CD4-positive, CD25-positive, alpha-beta regulatory T cell (primary cell): ENCODE data around the gene PARD3. TPM values are rescaled to one million over a fixed set of nuclear protein-coding genes. Genes with fewer than 3 reads are reported as not detected.

Source experiments
- ATAC-seq, 2 donors: fragments of 150-1000 bp; cut with Tn5 transposase; one replicate each; pipeline ENCODE4 v1.10.0; 2021; ENCODE audit warnings: low read depth in 2 of 2, moderate number of reproducible peaks in 2 of 2, moderate library complexity in 1 of 2
- DNase-seq, 3 donors: peaks; one replicate each; pipeline versions ENCODE4 v3.0.0 to v3.0.0-alpha.2; 2012 to 2022; ENCODE audit warnings: mixed read lengths in 1 of 3
- H3K27ac ChIP-seq: one replicate; pipeline ENCODE4 v1.7.0; 2013; ENCODE audit warnings: mild to moderate bottlenecking, low read length; ENCODE audit not compliant: insufficient read depth, poor library complexity, severe bottlenecking
- H3K27me3 ChIP-seq: one replicate; pipeline ENCODE4 v1.7.0; 2013; ENCODE audit warnings: low read length; ENCODE audit not compliant: control insufficient read depth, insufficient read depth
- H3K36me3 ChIP-seq: one replicate; pipeline ENCODE4 v1.7.0; 2013; ENCODE audit warnings: mild to moderate bottlenecking, low read length, moderate library complexity; ENCODE audit not compliant: control insufficient read depth, insufficient read depth
- H3K4me1 ChIP-seq: 2 replicates; pipeline ENCODE4 v1.7.0; 2013; ENCODE audit warnings: mild to moderate bottlenecking, low read length; ENCODE audit not compliant: insufficient read depth, control insufficient read depth, poor library complexity, severe bottlenecking
- H3K4me3 ChIP-seq: one replicate; pipeline ENCODE4 v1.7.0; 2013; ENCODE audit warnings: low read depth, mild to moderate bottlenecking, low read length, moderate library complexity
- H3K9me3 ChIP-seq, 2 experiments: 1 replicate in 1 of 2; 2 replicates in 1 of 2; pipeline ENCODE4 v1.7.0; 2013; ENCODE audit warnings: low read length in 2 of 2, mild to moderate bottlenecking in 1 of 2, moderate library complexity in 1 of 2; ENCODE audit not compliant: control insufficient read depth in 2 of 2
- H3K27ac Mint-ChIP-seq, 3 donors: one replicate each; pipeline ENCODE4 v1.8.0; 2020 to 2022; ENCODE audit warnings: mild to moderate bottlenecking in 3 of 3, mixed read lengths in 3 of 3, moderate library complexity in 2 of 3
- H3K27me3 Mint-ChIP-seq: one replicate; pipeline ENCODE4 v1.8.0; 2022; ENCODE audit warnings: mild to moderate bottlenecking, mixed read lengths
- H3K36me3 Mint-ChIP-seq: one replicate; pipeline ENCODE4 v1.8.0; 2020; ENCODE audit warnings: mixed read lengths
- H3K4me1 Mint-ChIP-seq, 4 donors: one replicate each; pipeline ENCODE4 v1.8.0; 2020 to 2022; ENCODE audit warnings: mixed read lengths in 4 of 4, mild to moderate bottlenecking in 1 of 4
- H3K4me3 Mint-ChIP-seq, 4 donors: one replicate each; pipeline ENCODE4 v1.8.0; 2020 to 2022; ENCODE audit warnings: mild to moderate bottlenecking in 4 of 4, mixed read lengths in 4 of 4, moderate library complexity in 3 of 4
- H3K9me3 Mint-ChIP-seq, 7 donors: one replicate each; pipeline ENCODE4 v1.8.0; 2020 to 2022; ENCODE audit warnings: mixed read lengths in 7 of 7, mild to moderate bottlenecking in 3 of 7, moderate library complexity in 2 of 7
- polyA plus RNA-seq, 4 donors: library from polyadenylated mRNA; unstranded; fragments of 300-500 nt; fragmentation: Illumina TruSeq; gene quantifications; one replicate each; pipeline ENCODE4 v1.2.3, GENCODE V29; 2021
- total RNA-seq: library from RNA; stranded (reverse); gene quantifications from one replicate; pipeline ENCODE4 v1.2.3, GENCODE V29; 2022

The PARD3 gene
- total and polyA plus RNA-seq, 5 donors from 2014 or later = 0.08 to 0.79 TPM; not detected in 3

GRCh38 chr10:34778237-34778636 lies 36.9 kb downstream of the PARD3 start:
- peaks cover 0 to 2% (median 0%) of the 10 kb centered on the region in 7 donors for H3K9me3 Mint-ChIP-seq
- Histone ChIP-seq H3K36me3 (no peaks in the 10 kb centered on the region), H3K4me1 (no peaks in the 10 kb centered on the region), H3K27ac (no peak overlapping the region), H3K9me3 (no peaks in the 10 kb centered on the region), H3K4me3 (no peak overlapping the region), H3K27me3 (no peaks in the 10 kb centered on the region)
- peaks cover 0 to 6% (median 0%) of the 10 kb centered on the region in 4 donors for H3K4me1 Mint-ChIP-seq
- H3K36me3 Mint-ChIP-seq = no peaks in the 10 kb centered on the region
- DNase-seq (no peak), ATAC-seq (no peak)
- no peak overlapping the region for H3K4me3 Mint-ChIP-seq
- no peak overlapping the region for H3K27ac Mint-ChIP-seq
- H3K27me3 Mint-ChIP-seq = peaks cover 18% of the 10 kb centered on the region

DNA sequence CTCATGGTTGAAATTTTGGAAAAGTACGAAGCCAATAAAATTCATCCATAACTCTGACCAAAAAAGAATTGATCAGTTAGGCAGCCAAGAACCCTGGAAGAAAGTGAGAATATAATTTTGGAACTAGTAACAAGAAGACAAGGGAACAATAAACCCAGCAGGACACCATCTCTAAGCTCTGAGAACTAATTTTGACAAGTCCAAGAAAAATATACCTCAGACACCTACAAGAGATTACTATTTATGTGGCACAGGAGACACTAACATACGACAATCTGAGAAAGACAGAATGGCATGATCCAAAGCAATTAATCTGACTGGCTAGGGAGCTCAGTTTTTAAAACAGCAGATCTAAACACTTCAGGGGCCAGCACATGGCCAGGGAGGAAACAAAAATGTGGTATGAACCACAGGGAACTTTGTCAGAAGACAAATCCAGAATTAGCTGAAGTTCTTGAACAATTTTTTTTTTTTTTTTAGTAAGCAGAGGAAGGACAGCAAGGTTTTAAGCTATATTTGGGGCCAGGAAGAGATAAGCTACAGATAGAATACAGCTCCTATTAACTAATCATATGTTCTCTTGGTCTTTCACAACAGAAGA lies 38.9 kb downstream of the PARD3 start:
- no peaks in the 10 kb centered on the region for H3K36me3 Mint-ChIP-seq
- Histone ChIP-seq H3K4me3 (no peak overlapping the region), H3K27me3 (no peaks in the 10 kb centered on the region), H3K36me3 (no peaks in the 10 kb centered on the region), H3K4me1 (no peaks in the 10 kb centered on the region), H3K9me3 (no peaks in the 10 kb centered on the region), H3K27ac (no peak overlapping the region)
- peaks cover 0 to 6% (median 0%) of the 10 kb centered on the region in 4 donors for H3K4me1 Mint-ChIP-seq
- H3K4me3 Mint-ChIP-seq = no peak overlapping the region
- no peak overlapping the region for H3K27ac Mint-ChIP-seq
- peaks cover 23% of the 10 kb centered on the region for H3K27me3 Mint-ChIP-seq
- ATAC-seq = no peak
- no peak for DNase-seq
- peaks cover 0 to 2% (median 0%) of the 10 kb centered on the region in 7 donors for H3K9me3 Mint-ChIP-seq

DNA sequence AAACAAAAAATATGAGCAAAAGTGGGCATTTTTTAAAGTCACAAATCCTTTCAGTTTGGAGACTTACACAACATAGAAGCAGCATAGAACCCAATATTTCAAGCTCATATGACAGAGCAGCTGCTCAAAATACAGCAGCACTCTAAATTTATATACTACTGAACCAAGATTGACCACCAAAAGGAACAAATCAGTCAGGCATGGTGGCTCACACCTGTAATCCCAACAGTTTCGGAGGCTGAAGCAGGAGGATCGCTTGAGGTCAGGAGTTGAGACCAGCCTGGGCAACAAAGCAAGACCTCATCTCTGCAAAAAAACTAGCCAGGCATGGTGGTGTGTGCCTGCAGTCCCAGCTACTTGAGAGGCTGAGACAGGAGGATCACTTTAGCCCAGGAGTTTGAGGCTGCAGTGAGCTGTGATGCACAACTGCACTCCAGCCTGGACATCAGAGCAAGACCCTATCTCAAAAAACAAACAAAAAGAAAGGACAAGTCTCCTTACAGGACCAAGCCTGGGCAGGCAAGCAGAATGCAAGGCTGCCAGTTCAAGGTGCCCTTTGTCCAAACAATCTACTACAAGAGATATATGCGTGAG lies 40.0 kb downstream of the PARD3 start:
- DNase-seq = no peak

DNA sequence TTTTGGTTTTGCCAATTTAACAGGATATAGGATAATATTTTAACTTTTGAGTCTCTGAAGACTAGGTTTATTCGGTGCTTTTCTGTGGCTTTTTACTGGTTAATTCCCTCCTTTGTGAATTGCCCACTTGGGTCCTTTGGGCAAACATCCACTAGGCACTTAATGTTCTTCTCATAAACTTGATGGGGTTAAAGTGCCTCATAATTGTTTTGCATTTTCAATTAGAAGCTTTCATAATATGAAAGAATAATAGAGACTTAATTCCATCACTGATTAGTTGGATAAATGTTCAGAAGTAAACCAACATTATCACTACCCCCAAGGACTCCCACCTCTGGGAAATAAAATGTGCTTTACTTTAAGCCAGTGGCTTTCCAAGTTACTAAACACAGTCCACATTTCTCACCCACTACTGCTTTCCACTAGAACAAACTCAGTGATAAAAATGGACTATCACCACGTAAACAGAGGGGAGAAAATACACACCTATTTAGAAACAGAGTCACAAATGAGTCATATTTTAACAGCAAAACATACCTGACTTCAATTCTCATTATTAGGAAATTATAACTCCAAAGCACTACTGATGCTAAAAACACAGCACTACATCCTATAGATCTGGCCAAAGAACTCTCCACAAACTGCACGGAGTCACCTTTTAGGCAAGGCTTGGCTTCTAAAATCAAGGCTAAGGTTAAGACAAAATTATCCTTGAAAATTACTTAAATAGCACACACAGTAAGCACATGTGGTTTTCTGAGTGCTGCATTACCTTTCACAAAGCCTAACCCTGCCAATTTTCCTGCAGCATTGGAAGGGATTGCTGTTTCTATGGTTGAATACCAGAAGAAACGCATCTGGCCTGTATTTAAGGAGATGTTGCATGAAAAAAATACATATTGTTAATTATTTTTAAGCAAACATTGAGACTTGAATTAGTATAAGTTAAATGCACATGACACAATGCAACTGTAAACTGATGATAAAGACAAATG lies 41.2 kb downstream of the PARD3 start:
- DNase-seq (no peak), ATAC-seq (no peak)
- Mint-ChIP-seq H3K27ac (no peak overlapping the region), H3K36me3 (no peaks in the 10 kb centered on the region), H3K4me1 (no peaks in the 10 kb centered on the region), H3K27me3 (peaks cover 10% of the 10 kb centered on the region), H3K9me3 (peaks cover 0 to 2% (median 0%) of the 10 kb centered on the region in 7 donors), H3K4me3 (no peak overlapping the region)
- Histone ChIP-seq H3K9me3 (no peaks in the 10 kb centered on the region), H3K4me3 (no peak overlapping the region), H3K27ac (no peak overlapping the region), H3K27me3 (no peaks in the 10 kb centered on the region), H3K36me3 (no peaks in the 10 kb centered on the region), H3K4me1 (no peaks in the 10 kb centered on the region)

More for the DNA sequence above, 40.0 kb downstream of the PARD3 start:
- H3K27me3 ChIP-seq = no peaks in the 10 kb centered on the region
- Mint-ChIP-seq H3K9me3 (peaks cover 0 to 2% (median 0%) of the 10 kb centered on the region in 7 donors), H3K36me3 (no peaks in the 10 kb centered on the region), H3K4me3 (no peak overlapping the region), H3K27ac (no peak overlapping the region), H3K4me1 (no peaks in the 10 kb centered on the region), H3K27me3 (peaks cover 16% of the 10 kb centered on the region)
- H3K4me3 ChIP-seq = no peak overlapping the region
- H3K4me1 ChIP-seq = no peaks in the 10 kb centered on the region
- no peaks in the 10 kb centered on the region for H3K36me3 ChIP-seq
- no peak overlapping the region for H3K27ac ChIP-seq
- no peak for ATAC-seq
- no peaks in the 10 kb centered on the region for H3K9me3 ChIP-seq

DNA sequence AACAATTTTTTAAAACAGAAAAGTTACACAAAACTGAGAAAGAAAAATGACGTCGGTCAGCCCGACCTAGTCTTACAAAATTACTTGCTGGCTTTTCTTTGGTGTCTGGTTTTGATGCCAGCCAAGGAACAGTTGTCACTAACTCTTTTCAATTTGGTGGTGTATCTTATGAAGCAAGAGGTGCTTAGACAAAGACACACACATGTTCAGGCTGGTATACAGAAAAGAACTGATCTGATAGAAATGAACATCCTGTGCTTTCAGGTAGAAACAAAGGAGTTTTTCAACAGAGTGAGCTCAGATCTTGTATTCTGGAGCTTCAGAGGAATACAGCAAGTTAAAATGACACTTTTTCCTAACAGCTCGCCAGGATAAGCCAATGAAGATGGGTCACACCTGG lies 43.6 kb downstream of the PARD3 start:
- Histone ChIP-seq H3K27me3 (no peaks in the 10 kb centered on the region), H3K4me1 (no peaks in the 10 kb centered on the region), H3K27ac (no peak overlapping the region), H3K4me3 (no peak overlapping the region), H3K36me3 (no peaks in the 10 kb centered on the region), H3K9me3 (no peaks in the 10 kb centered on the region)
- peaks cover 0 to 2% (median 0%) of the 10 kb centered on the region in 7 donors for H3K9me3 Mint-ChIP-seq
- H3K4me3 Mint-ChIP-seq = no peak overlapping the region
- H3K4me1 Mint-ChIP-seq = no peaks in the 10 kb centered on the region
- ATAC-seq (no peak), DNase-seq (no peak)
- H3K27ac Mint-ChIP-seq = no peak overlapping the region
- no peaks in the 10 kb centered on the region for H3K36me3 Mint-ChIP-seq
- H3K27me3 Mint-ChIP-seq = peaks cover 10% of the 10 kb centered on the region

GRCh38 chr10:34771106-34771505 lies 44.0 kb downstream of the PARD3 start:
- H3K27ac Mint-ChIP-seq = no peak overlapping the region
- Histone ChIP-seq H3K27ac (no peak overlapping the region), H3K36me3 (no peaks in the 10 kb centered on the region), H3K9me3 (no peaks in the 10 kb centered on the region), H3K4me1 (no peaks in the 10 kb centered on the region), H3K4me3 (no peak overlapping the region), H3K27me3 (no peaks in the 10 kb centered on the region)
- no peak overlapping the region for H3K4me3 Mint-ChIP-seq
- peaks cover 9% of the 10 kb centered on the region for H3K27me3 Mint-ChIP-seq
- no peaks in the 10 kb centered on the region for H3K4me1 Mint-ChIP-seq
- H3K36me3 Mint-ChIP-seq = no peaks in the 10 kb centered on the region
- ATAC-seq (no peak), DNase-seq (no peak)
- peaks cover 0 to 2% (median 0%) of the 10 kb centered on the region in 7 donors for H3K9me3 Mint-ChIP-seq

DNA sequence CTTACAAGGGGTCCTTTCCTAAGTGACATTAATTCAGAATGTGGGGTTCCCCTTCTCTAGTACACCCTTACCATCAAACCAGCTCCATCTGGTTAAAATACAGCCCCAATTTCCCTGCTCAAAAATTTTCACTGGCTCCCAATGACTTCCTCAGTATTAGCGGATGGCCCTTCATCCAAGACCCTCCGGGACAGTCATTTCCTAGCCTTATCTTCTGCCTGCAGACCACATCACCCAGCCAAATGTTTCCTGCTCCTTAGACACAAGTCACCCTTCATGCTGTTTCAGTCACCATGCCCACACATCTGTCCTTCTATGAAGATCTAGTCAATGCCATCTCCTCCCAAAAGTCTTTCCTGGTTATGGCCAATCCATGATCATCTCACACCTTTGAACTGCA lies 45.2 kb downstream of the PARD3 start:
- no peaks in the 10 kb centered on the region for H3K4me1 ChIP-seq
- Mint-ChIP-seq H3K36me3 (no peaks in the 10 kb centered on the region), H3K27me3 (peaks cover 4% of the 10 kb centered on the region), H3K9me3 (no peaks in the 10 kb centered on the region), H3K27ac (no peak overlapping the region), H3K4me1 (no peaks in the 10 kb centered on the region), H3K4me3 (no peak overlapping the region)
- DNase-seq (no peak), ATAC-seq (no peak)
- no peaks in the 10 kb centered on the region for H3K27me3 ChIP-seq
- no peak overlapping the region for H3K4me3 ChIP-seq
- H3K36me3 ChIP-seq = no peaks in the 10 kb centered on the region
- no peaks in the 10 kb centered on the region for H3K9me3 ChIP-seq
- no peak overlapping the region for H3K27ac ChIP-seq
